Measurements from ENCODE around the gene SSR1.

- TF ChIP-seq, protein P1, sequence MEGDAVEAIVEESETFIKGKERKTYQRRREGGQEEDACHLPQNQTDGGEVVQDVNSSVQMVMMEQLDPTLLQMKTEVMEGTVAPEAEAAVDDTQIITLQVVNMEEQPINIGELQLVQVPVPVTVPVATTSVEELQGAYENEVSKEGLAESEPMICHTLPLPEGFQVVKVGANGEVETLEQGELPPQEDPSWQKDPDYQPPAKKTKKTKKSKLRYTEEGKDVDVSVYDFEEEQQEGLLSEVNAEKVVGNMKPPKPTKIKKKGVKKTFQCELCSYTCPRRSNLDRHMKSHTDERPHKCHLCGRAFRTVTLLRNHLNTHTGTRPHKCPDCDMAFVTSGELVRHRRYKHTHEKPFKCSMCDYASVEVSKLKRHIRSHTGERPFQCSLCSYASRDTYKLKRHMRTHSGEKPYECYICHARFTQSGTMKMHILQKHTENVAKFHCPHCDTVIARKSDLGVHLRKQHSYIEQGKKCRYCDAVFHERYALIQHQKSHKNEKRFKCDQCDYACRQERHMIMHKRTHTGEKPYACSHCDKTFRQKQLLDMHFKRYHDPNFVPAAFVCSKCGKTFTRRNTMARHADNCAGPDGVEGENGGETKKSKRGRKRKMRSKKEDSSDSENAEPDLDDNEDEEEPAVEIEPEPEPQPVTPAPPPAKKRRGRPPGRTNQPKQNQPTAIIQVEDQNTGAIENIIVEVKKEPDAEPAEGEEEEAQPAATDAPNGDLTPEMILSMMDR (conservative IDR thresholded peaks at IDR 0.05; ENCODE audit: low read depth in 2 of 2), result no peak
- TF ChIP-seq CREB1 (CRISPR knock-in tag; IDR thresholded peaks at IDR 0.05; ENCODE audit: low read depth), result no peak
- TF ChIP-seq REST (IDR thresholded peaks at IDR 0.05; ENCODE audit: unreplicated experiment), result no peak
- TF ChIP-seq POLR2AphosphoS5 (IDR thresholded peaks at IDR 0.05; ENCODE audit: low read depth), result no peak
Observed at GRCh38 chr6:7249391-7249790, 63.6 kb downstream of the SSR1 start.
